ENCODE results near the gene LAD1. TPM values are rescaled to one million over a fixed set of nuclear protein-coding genes. Genes with fewer than 3 reads are reported as not detected.

Gene LAD1
- total and polyA plus RNA-seq, 2 of the 4 experiments (the other 2 are of a cell fraction), result under 0.01 to 0.07 TPM

DNA sequence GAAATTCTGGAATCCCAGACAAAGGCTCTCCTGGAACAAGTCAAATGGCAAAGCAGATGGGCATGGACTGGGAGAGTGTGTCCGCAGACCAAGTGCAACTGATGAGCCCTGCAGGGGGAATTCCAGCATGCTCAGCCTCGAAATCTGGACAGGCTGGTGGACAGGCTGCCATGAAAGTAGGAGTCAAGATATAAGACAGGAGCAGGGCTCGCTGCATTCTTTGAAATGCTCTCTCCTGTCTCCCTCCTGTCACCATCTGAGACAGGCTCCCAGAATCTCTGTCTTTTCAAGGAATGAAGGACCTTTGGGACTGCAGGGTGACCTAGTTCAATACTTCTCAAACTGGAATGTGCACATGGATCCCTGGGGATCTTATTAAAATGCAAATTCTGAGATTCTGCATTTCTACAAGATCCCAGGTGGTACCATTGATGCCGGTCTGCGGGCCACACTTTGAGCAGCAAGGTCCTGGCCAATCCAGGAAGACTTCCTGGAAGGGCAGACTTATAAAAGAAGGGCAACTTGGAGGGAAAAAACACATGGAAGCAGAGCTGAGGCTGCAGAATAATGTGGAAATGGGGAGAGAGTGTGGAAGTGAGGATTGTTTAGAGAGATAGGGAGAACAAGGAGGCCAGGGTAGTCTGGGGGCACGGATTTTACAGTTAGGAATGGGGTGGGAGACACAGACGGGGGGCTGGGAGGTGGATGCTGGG is 51.5 kb downstream of the LAD1 start:
- intact Hi-C loops (cut with micrococcal nuclease), result loop anchor here (1.0 to 2.0 kb wide), 2 partner anchors 61 to 165 kb away; no protein-coding TSS in a partner anchor
- Histone ChIP-seq H3K23ac (ENCODE audit: low read depth, low read length) (no peak overlapping the region), H4K20me1 (ENCODE audit: insufficient read depth, low read length) (no peaks in the 10 kb centered on the region), H2AK5ac (ENCODE audit: low read depth, low read length) (no peak overlapping the region), H2AK9ac (replicated peaks; ENCODE audit: low read depth, low read length, poor library complexity) (no peak overlapping the region), H2AFZ (replicated peaks; ENCODE audit: low read length, poor library complexity) (no peak overlapping the region), H3K4me3 (ENCODE audit: insufficient read depth, low read depth, low read length) (no peak overlapping the region), H3K27me3 (ENCODE audit: control insufficient read depth, insufficient read depth, low read length) (peaks cover 52% of the 10 kb centered on the region), H3K79me1 (ENCODE audit: low read depth in 1 of 2, low read length in 2 of 2) (no peaks in the 10 kb centered on the region), H2BK120ac (ENCODE audit: low read depth, low read length) (no peak overlapping the region), H3K4me2 (ENCODE audit: low read depth, low read length) (no peak overlapping the region), H4K5ac (ENCODE audit: low read depth, low read length) (no peak overlapping the region), H3K36me3 (ENCODE audit: control insufficient read depth, insufficient read depth, low read length) (no peaks in the 10 kb centered on the region), H3K4me1 (ENCODE audit: control insufficient read depth, insufficient read depth, low read length) (no peaks in the 10 kb centered on the region), H4K91ac (ENCODE audit: insufficient read depth, low read depth, low read length) (no peak overlapping the region), H3K18ac (ENCODE audit: low read depth, low read length) (no peak overlapping the region), H3K9me1 (ENCODE audit: insufficient read depth, low read length) (no peaks in the 10 kb centered on the region), H3K4ac (ENCODE audit: low read depth, low read length) (no peak overlapping the region), H2BK5ac (ENCODE audit: low read depth, low read length, poor library complexity, severe bottlenecking) (no peak overlapping the region), H3K9me3 (ENCODE audit: control insufficient read depth, insufficient read depth, low read length) (peaks cover 4% of the 10 kb centered on the region; the same call in 1 of the 2 replicates), H2BK20ac (ENCODE audit: low read depth, low read length) (no peak overlapping the region), H3K14ac (replicated peaks; ENCODE audit: low read depth, low read length) (no peak overlapping the region), H3K27ac (ENCODE audit: insufficient read depth, low read length) (no peak overlapping the region), H3K56ac (ENCODE audit: extremely low read depth, insufficient read depth, low read length) (no peak overlapping the region), H4K8ac (ENCODE audit: low read depth in 2 of 2, low read length in 2 of 2) (no peak overlapping the region), H2BK15ac (ENCODE audit: low read depth, low read length) (no peak overlapping the region), H3K9ac (ENCODE audit: low read depth, low read length) (no peak overlapping the region)
- TF ChIP-seq SMC3 (IDR thresholded peaks at IDR 0.05; ENCODE audit: low read depth, low read length) (no peak), BHLHE40 (IDR thresholded peaks at IDR 0.05; ENCODE audit: low read depth, low read length) (no peak), MAFK (IDR thresholded peaks at IDR 0.05; ENCODE audit: low read depth, low read length) (no peak), NFE2L2 (IDR thresholded peaks at IDR 0.05; ENCODE audit: low read depth, low read length) (no peak), MXI1 (IDR thresholded peaks at IDR 0.05; ENCODE audit: borderline replicate concordance, low read depth, low read length) (no peak), MAZ (IDR thresholded peaks at IDR 0.05; ENCODE audit: borderline replicate concordance, low read depth, low read length) (no peak), FOS (IDR thresholded peaks at IDR 0.05; ENCODE audit: low read depth, low read length) (no peak), CEBPB (IDR thresholded peaks at IDR 0.05; ENCODE audit: low read depth, low read length) (no peak)
- TF ChIP-seq, protein P1, sequence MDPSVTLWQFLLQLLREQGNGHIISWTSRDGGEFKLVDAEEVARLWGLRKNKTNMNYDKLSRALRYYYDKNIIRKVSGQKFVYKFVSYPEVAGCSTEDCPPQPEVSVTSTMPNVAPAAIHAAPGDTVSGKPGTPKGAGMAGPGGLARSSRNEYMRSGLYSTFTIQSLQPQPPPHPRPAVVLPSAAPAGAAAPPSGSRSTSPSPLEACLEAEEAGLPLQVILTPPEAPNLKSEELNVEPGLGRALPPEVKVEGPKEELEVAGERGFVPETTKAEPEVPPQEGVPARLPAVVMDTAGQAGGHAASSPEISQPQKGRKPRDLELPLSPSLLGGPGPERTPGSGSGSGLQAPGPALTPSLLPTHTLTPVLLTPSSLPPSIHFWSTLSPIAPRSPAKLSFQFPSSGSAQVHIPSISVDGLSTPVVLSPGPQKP (IDR thresholded peaks at IDR 0.05; ENCODE audit: borderline replicate concordance, low read depth, low read length), result no peak
- ATAC-seq (ENCODE audit: low read depth) (no peak), DNase-seq (no peak)
- ChIA-PET CTCF (interaction anchor here (0.7 to 2.6 kb wide), 8 partner anchors 13 to 94 kb away, joined by 3 to 8 read pairs (median 3); no protein-coding TSS in a partner anchor), POLR2A (ENCODE audit: unreplicated experiment) (no interaction called here)
- 71% methylated on average over 1 of the region's 7 CpGs; no CpG with 5 or more reads in 1 of the 2 experiments for WGBS, 2 experiments (ENCODE audit: extremely low coverage in 2 of 2, insufficient read length in 1 of 2)
- in situ Hi-C loops (cut with MboI; ENCODE audit: low sequenced_read_pairs), result no loop called here
- no TSS peak for BruUV-seq (replicated peaks)
- dilution Hi-C loops (cut with HindIII; ENCODE audit: low sequenced_read_pairs, unreplicated experiment), result no loop called here
